Activated CD4-positive, alpha-beta T cell treated with anti-CD3 and anti-CD28 coated beads, Interleukin-2, amount 50 U/mL, for 16 hours (primary cell): ENCODE results near the gene TCF23.
"Not testable (repeated sequence)": the region's sequence is repeated elsewhere in the genome, so short reads cannot be mapped to it uniquely, and the experiment has no call there.

ENCODE experiments used
- DNase-seq: peaks from one replicate; pipeline ENCODE4 v3.0.0-alpha.2; 2020

The TCF23 gene

GRCh38 chr2:27155069-27155520, 6.3 kb downstream of the TCF23 start:
- DNase-seq, result no peak

GRCh38 chr2:27158468-27158867, 9.7 kb downstream of the TCF23 start:
- DNase-seq, result no peak

GRCh38 chr2:27159271-27159670, 10.5 kb downstream of the TCF23 start:
- no peak for DNase-seq

- DNase-seq, result no peak
Observed at GRCh38 chr2:27160191-27160590, 11.4 kb downstream of the TCF23 start.

- DNase-seq, result no peak
Observed at GRCh38 chr2:27162151-27163121, 13.6 kb downstream of the TCF23 start.

- DNase-seq, result no peak
Observed at GRCh38 chr2:27164960-27165763, 16.4 kb downstream of the TCF23 start.

- no peak for DNase-seq
Observed at GRCh38 chr2:27170581-27171337, 22.0 kb downstream of the TCF23 start.

GRCh38 chr2:27171351-27171848, 22.6 kb downstream of the TCF23 start:
- no peak for DNase-seq

GRCh38 chr2:27174638-27175037, 25.8 kb downstream of the TCF23 start:
- DNase-seq, result no peak

GRCh38 chr2:27175330-27175729, 26.5 kb downstream of the TCF23 start:
- DNase-seq, result no peak

- not testable (repeated sequence) for DNase-seq
Observed at GRCh38 chr2:27175781-27176180, 27.0 kb downstream of the TCF23 start.

GRCh38 chr2:27177441-27178351, 28.9 kb downstream of the TCF23 start:
- DNase-seq, result no peak

- no peak for DNase-seq
Observed at GRCh38 chr2:27178469-27178868, 29.7 kb downstream of the TCF23 start.

- DNase-seq, result no peak
Observed at GRCh38 chr2:27179344-27180000, 30.7 kb downstream of the TCF23 start.

GRCh38 chr2:27182346-27182745, 33.5 kb downstream of the TCF23 start:
- DNase-seq, result no peak

- DNase-seq, result no peak
Observed at GRCh38 chr2:27184115-27184514, 35.3 kb downstream of the TCF23 start.

- no peak for DNase-seq
Observed at GRCh38 chr2:27185331-27186026, 36.7 kb downstream of the TCF23 start.

- DNase-seq, result no peak
Observed at GRCh38 chr2:27186613-27187345, 38.0 kb downstream of the TCF23 start.

GRCh38 chr2:27189989-27190388, 41.2 kb downstream of the TCF23 start:
- no peak for DNase-seq
